Endothelial cell of umbilical vein (primary cell): Measurements from ENCODE around the gene MAPKBP1.

Experiments used
- CTCF ChIP-seq, 2 donors: IDR thresholded peaks; 1 replicate in 1 of 2; 2 replicates in 1 of 2; pipeline ENCODE4 v1.5.1; 2011; ENCODE audit warnings: low read length in 2 of 2, mild to moderate bottlenecking in 2 of 2, moderate library complexity in 2 of 2, control low read depth in 1 of 2, inconsistent platforms in 1 of 2, low read depth in 1 of 2; ENCODE audit not compliant: insufficient read depth in 1 of 2; ENCODE audit errors: extremely low read depth in 1 of 2
- EZH2 ChIP-seq: IDR thresholded peaks from 2 replicates; pipeline ENCODE4 v1.6.1; 2012; ENCODE audit warnings: borderline replicate concordance, low read depth, mild to moderate bottlenecking, moderate library complexity, low read length, inconsistent platforms; ENCODE audit not compliant: severe bottlenecking
- MYC ChIP-seq: IDR thresholded peaks from one replicate; pipeline ENCODE4 v1.6.1; 2011; ENCODE audit warnings: mild to moderate bottlenecking, low read depth, low read length
- POLR2A ChIP-seq: IDR thresholded peaks from 2 replicates; pipeline ENCODE4 v1.6.1; 2012; ENCODE audit warnings: low read depth, mild to moderate bottlenecking, control low read depth, low read length
- POLR2AphosphoS5 ChIP-seq: IDR thresholded peaks from 2 replicates; pipeline ENCODE4 v1.6.1; 2012; ENCODE audit warnings: low read depth, mild to moderate bottlenecking, control low read depth, low read length, moderate library complexity; ENCODE audit not compliant: insufficient read depth

GRCh38 chr15:41862515-41863116, 88.3 kb downstream of the MAPKBP1 start:
- no peak for TF ChIP-seq CTCF (IDR thresholded peaks at IDR 0.05; ENCODE audit: extremely low read depth in 1 of 2, insufficient read depth in 1 of 2, low read depth in 1 of 2, low read length in 2 of 2)
- TF ChIP-seq POLR2A: no peak
- no peak for TF ChIP-seq EZH2
- TF ChIP-seq MYC: no peak
- no peak for TF ChIP-seq POLR2AphosphoS5
